T-helper 9 cell (primary cell): ENCODE data around the gene PCNX1.
"Not testable (repeated sequence)": the region's sequence is repeated elsewhere in the genome, so short reads cannot be mapped to it uniquely, and the experiment has no call there.

Source experiments
- DNase-seq: peaks from one replicate; pipeline ENCODE4 v3.0.0-alpha.2; 2020

PCNX1 gene

DNA sequence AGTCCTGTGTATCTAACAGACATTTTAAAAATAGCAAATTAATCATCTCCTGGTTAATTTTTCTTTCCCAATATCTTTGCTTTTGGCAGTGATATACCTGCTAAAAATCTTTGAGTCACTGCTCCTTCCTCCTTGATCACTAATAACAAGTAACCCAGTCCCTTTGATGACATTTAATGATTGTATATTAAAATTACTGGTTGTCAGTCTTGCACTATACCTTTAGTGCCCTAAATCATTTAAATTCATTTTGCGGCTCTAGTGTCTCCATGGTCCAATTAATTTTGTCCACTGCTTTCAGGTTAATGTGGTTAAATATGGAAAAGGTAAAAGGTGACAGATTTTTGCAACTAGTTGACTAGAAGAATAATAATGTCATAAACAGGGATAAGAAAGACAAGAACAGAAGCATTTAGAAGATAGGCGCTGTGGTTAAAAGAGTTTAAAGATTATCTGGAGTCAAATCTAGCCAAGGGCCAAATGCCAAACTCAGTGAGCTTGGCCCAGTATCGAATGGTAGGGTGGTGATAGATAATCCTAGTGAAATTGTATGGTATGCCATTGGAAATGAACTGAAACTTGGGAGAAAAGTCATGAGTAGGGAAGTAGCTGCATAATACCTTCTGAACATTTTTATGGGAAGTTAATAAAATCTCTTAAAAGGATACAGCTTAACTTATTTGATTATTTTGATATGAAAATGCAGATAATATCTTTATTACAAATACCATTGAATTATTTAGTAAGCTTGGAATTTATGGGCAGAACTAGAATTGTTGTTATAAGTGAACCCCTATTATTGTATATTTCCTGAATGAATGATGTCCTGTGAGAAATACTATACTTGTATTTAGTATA lies 115.0 kb downstream of the PCNX1 start:
- no peak for DNase-seq

DNA sequence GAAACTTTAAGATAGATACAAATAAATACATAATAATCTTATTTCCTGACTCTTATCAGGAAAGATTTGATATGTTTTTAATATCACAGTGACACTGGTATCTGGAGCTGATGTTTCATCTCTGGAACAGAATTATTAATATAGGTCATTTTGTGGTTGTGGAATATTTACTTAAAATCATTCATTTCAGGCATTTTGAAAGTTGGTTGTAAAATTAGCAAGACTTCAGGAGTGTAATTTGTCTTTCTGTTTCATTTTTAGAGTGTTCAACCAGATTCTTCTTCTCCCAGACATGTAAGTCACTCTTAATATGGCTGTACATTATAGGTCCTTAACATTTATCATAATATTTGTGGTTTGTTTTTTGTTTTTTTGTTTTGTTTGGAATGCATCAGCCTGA lies 115.7 kb downstream of the PCNX1 start:
- DNase-seq: no peak

DNA sequence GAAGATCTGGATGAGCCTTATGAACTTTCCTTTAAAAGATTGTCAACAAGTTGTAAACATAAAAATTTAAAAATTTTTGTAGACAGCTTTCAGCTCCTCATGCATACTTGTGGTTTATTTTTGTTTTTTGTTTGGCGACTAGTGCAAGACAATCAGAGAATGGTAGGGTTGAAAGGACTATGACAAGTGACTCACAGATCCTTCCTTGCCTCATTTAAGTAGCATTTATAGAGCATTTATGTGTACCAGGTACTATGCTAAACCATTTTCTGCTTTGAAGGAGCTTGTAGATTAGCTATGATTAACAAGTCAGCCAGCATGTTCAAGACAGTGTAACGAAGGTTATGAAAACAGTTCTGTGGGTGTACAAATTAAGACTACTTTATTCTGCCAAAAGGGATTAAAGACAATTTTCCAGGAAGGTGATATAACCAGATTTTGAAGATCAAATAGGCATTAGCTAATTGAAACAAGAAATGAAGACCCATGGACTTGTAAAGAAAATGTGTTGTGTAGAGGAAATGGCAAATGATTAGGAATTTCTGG lies 122.0 kb downstream of the PCNX1 start:
- no peak for DNase-seq

DNA sequence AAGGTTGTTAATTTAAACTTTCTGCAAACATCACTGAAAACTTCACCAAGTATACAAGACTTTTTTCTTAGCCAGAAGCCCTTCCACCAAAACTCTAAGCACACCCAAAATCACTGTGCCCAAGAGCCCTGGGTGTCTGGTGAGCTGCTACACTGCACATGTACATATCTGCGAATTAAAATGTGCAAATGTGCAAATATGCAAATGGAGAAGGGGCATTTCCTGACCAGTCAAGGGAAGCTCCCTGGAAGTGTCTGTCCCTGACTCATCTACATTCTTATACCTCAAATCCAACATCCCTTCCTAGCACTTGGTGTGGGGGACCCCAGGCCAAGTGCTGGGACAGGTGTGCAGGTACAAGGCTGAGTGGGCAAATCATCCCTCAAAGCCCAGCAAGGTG lies 123.7 kb downstream of the PCNX1 start:
- no peak for DNase-seq

DNA sequence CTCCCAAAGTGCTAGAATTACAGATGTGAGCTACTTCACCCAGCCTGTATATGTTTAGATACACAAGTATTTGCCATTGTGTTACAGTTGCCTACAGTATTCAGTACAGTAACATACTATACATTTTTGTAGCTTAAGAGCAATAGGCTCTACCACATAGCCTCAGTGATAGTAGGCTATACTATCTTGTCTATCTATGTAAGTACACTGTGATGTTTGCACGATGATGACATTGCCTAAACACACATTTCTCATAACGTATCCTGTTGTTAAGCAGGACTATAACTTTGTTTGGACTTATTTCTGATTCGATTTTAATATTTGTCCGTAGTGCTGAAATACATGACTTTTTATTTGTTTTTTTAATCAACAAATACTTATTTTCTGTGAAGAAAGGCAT lies 129.2 kb downstream of the PCNX1 start:
- no peak for DNase-seq

DNA sequence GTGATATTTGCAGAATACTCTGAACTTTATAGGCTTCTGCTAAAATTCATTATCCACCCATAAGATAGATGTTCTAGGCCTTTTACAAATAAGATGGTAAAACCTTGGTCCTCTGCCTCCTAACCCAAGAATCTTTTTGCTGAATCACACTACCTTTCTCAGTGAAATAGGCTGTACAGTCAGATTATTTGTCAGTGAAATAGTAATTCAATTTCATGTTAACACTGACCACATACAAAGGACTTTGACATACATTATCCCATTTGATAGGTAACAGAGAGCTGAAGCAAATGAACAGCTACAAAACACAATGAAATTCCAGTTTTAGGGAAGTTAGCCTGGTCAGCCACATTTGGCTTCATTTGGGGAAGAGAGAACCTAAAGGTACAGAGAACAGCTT lies 141.1 kb downstream of the PCNX1 start:
- no peak for DNase-seq

DNA sequence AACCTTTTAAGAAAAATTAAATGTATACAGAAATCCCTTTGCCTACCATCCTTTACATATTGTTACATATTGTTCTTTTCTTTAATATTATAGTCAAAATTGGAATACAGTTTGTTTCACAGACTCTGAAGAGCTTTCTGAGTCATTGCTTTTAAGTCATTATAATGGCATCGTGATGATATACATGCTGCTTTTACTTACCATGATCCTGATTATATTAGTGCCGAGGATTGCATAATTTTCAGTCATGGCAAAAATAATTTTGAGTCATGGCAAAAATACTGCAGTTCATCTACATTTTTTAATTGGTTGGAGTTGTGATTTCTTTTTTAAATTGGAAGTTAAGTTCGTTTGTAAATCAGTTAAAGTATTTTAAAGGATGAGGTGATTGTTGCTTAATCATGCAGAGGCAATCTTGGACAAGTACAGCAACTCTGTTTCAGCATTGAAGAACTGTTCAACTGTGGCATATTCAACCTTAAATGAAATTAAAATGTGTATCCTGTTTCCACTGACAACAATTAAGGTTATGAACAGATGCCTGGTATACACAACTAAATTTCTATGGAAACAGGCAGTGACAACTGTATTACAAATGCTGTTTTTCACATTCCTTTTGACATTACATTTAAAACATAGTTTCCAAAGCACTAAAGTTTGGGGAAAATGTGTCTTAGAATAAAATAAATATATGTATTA lies 142.3 kb downstream of the PCNX1 start:
- no peak for DNase-seq

DNA sequence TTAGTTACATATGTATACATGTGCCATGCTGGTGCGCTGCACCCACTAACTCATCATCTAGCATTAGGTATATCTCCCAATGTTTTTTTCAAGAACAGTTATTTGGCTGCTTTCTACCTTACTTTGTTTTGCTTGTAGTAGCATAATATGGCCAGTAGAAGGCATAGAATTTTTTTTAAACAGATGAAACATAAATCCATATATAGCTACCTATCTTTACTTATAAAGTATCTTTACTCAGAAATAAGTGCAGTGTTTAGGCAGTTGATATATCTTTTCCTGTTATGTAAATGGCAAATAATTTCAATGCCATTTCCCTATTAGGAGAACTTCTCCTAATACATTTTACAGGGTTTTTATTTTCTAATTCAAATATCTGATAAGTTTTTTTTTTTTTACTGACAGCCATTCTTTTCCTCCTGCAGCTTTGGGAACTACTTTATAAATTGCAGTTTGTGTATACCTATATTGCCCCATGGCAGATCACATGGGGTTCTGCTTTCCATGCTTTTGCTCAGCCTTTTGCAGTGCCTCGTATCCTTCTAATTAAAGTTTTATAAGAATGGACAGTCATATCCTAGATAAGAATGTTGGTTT lies 143.1 kb downstream of the PCNX1 start:
- DNase-seq: no peak

DNA sequence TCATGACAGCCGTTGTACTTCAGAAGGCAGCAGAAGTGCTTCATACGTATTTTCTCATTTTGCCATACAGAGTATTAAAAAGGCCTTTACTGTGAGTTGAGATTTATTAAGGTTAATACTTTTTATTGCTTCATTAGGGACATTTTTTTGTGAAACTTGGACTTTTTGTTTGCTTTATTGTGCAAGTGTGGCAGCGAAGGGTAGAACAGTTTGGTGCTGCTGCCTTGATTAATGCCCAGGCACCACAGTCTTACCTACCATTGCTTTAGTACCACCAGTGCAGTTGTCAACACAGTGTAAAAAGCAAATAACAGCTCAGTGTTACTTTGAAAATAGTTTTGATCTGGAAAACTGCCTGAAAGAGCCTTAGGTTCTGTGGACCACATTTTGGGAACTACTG lies 147.4 kb downstream of the PCNX1 start:
- DNase-seq: no peak

DNA sequence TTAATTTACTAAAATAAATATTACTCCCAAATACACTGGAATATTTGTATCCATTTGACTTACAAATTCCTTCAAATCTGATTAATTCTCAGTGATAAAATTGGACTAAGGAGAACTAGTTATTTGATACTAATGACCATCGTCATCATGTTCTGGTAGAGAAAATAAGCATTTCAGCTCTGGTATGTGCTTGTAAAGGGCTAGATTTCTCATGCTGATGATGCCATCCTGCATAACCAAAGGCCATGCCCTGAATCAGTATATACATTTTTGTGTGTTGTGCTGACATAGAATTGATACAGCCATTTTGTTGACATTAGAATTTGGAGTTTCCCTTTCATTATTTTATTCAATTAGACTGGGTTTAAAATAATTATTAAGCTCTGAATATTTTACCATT lies 148.9 kb downstream of the PCNX1 start:
- DNase-seq: no peak

DNA sequence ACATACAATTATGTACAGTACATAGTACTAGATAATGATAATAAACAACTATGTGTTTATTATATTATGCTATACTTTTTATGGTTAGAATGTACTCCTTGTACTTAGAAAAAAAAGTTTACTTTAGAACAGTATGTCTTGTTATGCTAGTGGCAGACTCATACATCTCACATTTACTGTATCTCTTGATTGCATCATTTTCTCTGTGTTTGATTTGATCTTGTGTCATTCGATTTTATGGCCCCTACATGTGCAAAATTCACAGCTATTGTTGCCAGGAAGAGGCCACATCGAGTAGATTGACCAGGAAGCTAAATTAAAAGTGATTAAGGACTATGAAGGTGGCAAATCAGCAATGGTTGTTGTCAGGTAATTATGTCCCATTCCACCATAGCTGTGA lies 153.0 kb downstream of the PCNX1 start:
- DNase-seq: no peak

DNA sequence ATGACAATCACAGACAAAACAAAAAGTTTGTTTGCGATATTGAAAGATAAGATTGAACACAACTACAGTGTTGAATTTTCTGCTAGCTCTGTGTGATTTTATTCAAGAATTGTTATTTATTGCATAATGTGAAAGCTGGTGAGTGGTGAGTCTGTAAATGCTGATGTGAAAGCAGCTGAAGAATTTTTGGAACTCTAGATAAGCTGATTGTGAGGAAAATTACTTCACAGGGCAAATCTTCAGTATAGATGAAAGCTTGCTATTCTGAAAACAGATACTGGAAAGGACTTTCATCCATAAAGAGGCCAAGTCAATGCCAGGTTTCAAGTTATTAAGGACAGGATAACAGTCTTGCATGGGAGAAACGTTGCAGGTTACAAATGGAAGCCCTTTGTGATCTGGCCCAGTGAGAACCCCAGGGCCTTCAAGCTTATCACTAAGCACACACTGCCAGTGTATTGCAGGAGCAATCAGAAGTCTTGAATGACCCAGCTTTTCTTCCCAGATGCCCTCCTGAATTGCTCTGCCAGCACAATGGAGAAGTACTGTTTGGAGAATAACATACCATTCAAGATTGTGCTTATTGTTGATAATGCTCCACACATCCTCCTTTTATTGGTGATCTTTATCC lies 153.7 kb downstream of the PCNX1 start:
- no peak for DNase-seq

DNA sequence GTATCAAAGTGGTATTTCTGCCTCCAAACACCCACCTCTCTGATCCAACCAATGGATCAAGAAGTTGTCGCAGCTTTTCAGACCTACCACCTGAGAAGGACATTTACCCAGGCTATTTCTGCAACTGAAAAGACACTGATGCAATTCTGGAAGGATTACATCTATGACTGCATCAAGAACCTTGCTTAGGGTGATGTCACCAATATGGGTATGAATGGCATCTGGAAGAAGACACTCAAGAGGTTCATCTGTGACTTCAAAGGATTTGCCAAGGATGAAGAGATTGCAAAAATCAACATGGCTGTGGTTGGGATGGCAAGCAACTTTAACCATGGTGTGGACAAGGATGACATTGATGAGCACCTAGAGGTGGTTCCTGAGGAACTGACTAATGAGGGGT lies 154.2 kb downstream of the PCNX1 start:
- no peak for DNase-seq

DNA sequence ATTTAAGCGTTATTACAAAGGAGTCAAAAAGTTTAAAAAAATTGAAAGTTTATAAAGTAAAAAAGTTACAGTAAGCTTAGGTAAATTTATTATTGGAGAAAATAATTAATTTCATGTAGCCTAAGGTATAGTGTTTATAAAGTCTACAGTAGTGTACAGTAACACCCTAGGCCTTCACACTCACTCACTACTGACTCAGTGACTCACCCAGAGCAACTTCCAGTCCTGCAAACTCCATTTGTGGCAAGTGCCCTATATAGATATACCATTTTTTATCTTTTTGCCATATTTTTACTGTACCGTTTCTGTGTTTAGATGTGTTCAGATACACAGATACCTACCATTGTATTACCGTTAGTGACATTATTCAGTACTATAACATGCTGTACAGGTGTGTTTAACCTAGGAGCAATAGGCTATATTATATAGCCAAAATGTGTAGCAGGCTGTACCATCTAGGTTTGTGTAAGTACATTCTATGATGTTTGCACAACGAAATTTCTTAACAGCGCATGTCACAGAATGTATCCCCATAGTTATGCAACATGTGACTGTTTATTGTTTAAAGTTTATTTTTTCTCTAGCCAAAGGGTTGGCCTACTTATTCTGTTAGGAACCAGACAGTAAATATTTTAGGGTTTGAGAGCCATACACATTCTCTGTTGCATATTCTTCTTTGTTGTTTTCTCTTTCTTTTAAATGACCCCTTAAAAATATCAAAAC lies 155.5 kb downstream of the PCNX1 start:
- DNase-seq: no peak

DNA sequence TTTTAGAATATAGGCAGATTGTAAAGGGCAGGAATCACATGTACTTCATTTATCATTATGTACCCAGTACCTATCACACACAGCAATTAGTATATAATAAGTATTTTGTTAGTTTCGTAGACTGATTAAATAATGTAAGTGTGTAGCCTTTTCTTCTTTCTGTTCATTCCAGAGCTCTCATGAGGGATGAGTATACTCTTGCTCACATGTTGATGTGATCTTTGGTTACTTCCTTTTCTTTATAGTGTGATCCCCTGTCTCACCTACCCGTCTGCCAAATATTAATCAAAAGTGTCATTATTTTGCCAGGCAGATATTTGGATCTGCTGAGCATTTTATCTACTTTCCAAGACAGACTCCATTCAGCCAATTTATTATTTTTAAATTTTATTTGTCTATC lies 156.1 kb downstream of the PCNX1 start:
- DNase-seq: no peak

DNA sequence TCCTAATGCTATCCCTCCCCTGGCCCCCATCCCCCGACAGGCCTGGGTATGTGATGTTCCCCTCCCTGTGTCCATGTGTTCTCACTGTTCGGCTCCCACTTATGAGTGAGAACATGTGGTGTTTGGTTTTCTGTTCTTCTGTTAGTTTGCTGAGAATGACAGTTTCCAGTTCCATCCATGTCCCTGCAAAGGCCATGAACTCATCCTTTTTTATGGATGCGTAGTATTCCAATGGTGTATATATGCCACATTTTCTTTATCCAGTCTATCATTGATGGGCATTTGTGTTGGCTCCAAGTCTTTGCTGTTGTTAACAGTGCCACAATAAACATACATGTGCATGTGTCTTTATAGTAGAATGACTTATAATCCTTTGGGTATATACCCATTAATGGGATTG lies 157.5 kb downstream of the PCNX1 start:
- DNase-seq: not testable (repeated sequence)

DNA sequence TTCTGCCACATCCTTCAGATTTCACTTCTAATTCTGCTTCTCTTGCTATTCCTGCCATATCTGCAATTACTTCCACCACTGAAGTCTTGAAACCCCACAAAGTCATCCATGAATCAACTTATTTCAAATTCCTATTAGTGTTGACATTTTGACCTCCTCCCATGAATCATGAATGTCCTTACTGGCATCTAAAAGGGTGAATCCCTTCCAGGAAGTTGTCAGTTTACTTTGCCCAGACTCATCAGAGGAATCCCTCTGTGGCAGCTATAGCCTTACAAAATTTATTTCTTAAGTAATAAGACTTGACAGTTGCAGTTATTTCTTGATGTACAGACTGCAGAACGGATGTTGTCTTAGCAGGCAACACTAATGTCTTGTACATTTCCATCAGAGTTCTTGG lies 162.9 kb downstream of the PCNX1 start:
- no peak for DNase-seq

DNA sequence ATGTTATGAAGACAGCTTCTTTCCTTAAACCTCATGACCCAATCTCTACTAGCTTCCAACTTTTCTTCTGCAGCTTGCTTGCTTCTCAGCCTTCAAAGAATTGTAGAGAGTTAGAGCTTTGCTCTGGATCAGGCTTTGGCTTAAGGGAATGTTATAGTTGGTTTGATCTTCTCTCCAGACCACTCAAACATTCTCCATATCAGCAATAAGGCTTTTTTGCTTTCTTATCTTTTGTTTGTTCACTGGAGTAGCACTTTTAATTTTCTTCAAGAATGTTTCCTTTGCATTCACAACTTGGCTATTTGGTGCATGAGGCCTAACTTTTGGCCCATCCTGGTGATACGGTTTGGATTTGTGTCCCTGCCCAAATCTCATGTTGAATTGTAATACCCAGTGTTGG lies 163.8 kb downstream of the PCNX1 start:
- DNase-seq: no peak

DNA sequence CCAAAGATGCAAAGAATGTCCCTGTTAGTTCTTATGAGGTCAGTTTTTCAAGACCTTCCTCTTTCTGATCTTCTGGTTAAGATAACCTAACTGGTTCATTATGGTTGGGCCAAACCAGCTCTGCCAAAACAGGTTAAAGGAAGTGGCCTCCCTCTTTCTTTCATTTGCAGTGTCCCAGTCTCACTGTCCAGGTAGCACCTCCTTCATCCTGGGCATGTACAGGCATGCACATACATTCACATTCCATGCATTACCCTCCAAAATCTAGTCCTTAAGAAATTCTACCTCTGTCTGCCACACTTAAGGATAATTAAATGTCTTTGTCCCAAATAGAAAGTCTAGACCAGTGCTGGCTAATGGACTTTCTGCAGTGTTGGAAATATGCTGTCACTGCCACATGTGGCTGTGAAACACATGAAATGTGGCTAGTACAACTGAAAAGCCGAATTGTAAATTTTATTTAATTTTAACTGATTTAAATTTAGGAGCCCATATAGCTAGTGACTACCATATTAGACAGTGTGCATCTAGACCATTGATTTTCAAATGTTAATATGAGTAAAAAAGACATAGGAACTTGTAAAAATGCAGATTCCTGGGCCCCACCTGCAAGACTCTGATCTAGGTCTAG lies 169.3 kb downstream of the PCNX1 start:
- DNase-seq: no peak

DNA sequence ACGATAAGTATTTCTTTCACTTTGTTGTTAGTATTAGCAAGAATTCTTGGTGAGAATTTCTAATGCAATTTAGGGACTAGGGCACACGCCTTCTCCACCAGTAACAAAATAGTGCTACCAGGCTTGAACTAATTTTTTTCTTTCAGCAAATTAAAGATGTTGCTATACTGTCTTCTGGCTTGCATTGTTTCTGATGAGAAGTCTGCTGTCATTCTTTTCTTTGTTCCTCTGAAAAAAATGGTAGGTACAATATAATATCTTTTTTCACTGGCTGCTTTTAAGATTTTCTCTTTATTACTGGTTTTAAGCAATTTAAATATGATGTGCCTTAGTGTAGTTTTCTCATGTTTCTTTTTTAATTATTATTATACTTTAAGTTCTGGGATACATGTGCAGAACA lies 171.2 kb downstream of the PCNX1 start:
- no peak for DNase-seq

DNA sequence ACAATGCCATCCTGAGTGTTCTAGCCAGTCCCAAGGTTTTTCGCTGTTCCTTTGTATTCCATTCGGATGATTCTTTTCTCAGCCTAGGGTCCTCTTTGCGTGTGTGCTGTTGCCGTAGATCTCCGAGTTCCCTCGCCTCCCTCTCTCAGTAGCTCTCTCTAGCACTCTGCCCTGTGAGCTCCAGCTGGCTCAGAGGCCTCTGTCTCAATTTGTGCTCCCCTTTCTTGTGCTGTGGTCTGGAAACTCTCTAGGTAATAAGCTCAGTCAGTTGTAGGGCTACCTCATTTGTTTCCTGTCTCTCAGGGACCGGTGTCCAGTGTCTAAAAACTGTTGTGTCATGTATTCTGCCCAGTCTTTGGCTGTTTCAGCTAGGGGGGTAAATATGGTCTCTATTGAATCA lies 179.3 kb downstream of the PCNX1 start:
- DNase-seq: no peak

DNA sequence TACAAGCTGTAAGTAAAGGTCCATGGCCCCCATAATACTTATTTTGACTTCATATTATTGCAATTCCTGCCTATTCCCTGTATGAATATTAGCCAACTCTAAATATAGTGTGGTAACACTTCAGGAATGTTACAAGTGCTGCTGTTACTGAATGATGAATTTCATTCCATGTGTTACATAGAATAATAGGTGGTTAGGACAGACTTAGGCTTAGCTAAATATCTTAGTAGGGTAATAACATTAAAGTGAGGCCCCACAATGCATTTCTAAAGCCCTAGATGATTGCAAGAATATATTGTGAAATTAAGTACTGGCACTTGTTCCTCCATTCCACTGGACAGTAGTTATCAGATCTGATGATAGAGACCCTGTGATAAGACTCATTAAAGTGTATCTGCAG lies 182.7 kb downstream of the PCNX1 start:
- DNase-seq: no peak
